GM21381 (cell line): Measurements from ENCODE around the gene CROCC.

Experiments
- ATAC-seq: cut with Tn5 transposase; IDR thresholded peaks from one replicate; pipeline ENCODE4 v1.9.1; 2021; ENCODE audit warnings: mild to moderate bottlenecking, moderate library complexity; ENCODE audit not compliant: unreplicated experiment

The CROCC gene

GRCh38 chr1:17005365-17005740, 83.6 kb downstream of the CROCC start:
- no peak for ATAC-seq

GRCh38 chr1:17007121-17007520, 85.4 kb downstream of the CROCC start:
- ATAC-seq, result no peak

GRCh38 chr1:17008208-17008855, 86.6 kb downstream of the CROCC start:
- ATAC-seq, result no peak

DNA sequence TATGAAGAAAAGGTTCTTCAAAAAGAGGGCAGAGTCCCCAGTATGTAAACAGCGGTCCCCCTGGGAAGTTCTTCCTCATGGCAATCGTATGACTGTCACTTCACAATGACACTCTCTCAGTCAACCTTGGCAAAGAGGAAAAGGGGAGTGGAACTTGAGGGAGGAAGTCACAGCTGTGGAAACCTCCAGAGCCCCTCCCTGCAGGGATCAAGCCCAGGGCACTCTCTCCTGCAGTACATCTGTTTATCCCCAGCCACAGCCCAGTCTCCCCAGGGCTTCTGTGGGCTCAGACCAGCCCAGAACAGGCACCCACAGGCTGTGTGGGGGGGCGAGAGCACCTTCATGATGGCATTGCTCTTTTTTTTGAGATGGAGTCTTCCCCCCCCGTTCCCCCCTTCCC, 88.0 kb downstream of the CROCC start:
- no peak for ATAC-seq

GRCh38 chr1:17011092-17011438, 89.3 kb downstream of the CROCC start:
- ATAC-seq, result peak; percentile 11

GRCh38 chr1:17011439-17012307, 89.9 kb downstream of the CROCC start, which contains the start of gene ATP13A2:
TSS of gene ATP13A2 (minus strand) at chr1:17011928. CDS start at chr1:17011738, 190 bp downstream.
- ATAC-seq, result peak; percentile 91

GRCh38 chr1:17012775-17013490, 91.2 kb downstream of the CROCC start:
- ATAC-seq, result no peak

- no peak for ATAC-seq
Measured at GRCh38 chr1:17013491-17014320, 92.0 kb downstream of the CROCC start.

DNA sequence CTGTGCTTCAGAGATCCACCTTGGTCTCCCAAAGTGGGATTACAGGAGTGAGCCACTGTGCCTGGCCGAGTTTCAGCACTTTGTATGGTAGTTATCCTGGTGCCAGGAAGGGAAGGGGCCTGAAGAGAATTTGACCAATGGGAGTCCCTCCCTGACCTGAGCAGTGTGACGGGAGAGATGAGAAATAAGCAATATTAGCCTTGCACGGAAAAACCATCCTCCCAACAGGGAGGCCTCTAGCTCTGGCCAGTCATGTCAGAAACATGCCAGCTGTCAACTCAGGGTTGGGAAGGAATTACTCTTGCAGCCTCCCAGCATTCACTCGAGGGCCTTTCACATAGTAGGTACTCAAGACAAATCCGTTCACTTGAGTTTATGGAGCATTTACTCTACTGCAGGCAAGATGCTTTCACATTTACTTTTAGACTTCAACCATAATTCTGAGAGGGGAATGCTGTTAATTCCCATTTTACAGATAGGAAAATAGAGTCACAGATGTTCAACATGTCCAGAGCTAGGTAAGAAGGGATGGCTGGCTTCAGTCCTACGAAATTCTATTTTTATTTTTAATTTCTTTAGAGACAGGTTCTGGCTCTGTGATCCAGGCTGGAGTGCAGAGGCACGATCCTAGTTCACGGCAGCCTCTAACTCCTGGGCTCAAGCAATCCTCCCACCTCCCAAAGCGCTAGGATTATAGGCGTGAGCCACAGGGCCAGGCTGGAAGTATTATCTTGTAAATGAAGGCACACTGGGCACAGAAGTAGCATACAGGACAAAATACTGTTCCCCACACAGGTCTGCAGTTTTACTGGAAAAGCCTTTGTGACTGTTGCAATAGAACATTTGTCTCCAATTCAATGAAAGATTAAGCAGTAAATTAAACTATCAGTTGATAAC, 93.2 kb downstream of the CROCC start:
- ATAC-seq, result no peak

- no peak for ATAC-seq
Measured at GRCh38 chr1:17016317-17016661, 94.6 kb downstream of the CROCC start.

DNA sequence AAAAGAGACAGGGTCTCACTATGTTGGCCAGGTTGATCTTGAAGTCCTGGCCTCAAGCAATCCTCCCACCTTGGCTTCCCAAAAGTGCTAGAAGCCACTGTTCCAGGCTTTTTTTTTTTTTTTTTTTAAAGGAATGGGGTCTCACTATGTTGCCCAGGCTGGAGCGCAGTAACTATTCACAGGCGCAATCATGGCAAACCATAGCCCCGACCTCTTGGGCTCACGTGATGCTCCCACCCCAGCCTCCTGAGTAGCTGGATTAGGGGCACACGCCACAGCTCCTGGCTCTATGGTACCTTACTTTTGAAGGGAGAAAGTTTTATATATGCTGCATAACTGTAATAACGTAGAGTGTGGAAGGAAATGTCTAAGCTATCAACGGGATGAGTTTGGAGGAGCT, 95.7 kb downstream of the CROCC start:
- no peak for ATAC-seq

DNA sequence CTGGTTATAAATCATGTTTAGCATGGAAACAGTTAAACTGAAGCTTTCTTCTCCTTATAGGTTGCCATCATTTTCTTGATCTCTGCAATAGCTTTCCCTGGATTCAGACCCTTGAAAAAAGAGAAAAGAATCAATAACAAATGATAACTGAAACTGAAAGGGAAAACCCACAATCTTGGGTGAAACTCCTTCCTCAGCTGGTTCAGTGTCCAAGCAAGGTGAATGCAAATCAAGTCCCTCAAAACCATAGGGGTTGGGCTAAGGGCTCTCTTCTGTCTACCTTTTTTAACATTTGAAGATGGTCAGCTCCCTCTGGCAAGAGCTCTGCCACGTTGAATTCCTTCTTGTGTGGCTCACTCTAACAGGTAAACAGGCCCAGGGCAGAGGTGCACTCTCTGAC, 97.1 kb downstream of the CROCC start:
- peak; percentile 48 for ATAC-seq

GRCh38 chr1:17020502-17020901, 98.8 kb downstream of the CROCC start:
- no peak for ATAC-seq

DNA sequence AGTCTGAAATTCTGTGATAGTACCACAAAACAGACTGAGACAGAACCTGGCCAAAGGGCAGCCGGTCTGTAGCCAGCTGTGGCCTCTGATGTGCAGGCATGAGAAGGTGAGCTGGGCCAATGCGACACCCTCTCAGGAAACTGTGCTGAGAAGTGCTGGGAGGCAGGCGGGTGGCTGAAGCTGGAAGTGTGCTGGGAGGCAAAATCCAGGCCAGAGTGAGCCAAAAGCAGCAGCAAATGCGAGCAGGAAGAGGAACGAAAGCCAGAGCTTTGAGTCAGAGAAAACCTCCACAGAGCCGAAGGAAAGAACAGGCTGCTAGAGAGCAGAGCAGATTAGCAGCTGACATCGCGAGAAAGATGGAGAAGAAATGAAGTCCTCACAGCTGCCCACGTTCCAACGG, 100.2 kb downstream of the CROCC start:
- no peak for ATAC-seq
